Measurements from ENCODE around the gene EDIL3. TPM values are rescaled to one million over a fixed set of nuclear protein-coding genes. Genes with fewer than 3 reads are reported as not detected.

The EDIL3 gene
- total and polyA plus RNA-seq, 2 donors (not counting 3 experiments of a cell fraction or from before 2014, with no cell fraction given) = 9.1 to 28.8 TPM

DNA sequence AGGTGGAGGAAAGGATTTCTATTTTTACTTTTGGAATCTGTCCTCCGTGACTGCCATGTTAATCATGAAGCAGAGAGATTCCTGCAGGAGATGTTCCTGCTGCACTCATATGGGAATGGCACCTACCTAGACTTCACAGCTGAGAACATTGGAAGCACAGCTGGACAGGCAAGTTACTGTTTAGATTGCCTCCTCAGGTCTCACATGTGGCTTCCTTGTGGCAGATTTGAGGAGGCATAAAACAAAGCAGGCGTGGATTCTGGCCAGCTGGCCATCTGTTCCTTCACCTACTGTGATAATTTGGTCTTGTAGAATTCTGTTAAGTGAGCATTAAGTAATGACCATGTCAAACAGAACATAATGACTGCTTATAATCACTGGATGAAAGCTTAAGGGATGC is 193.4 kb downstream of the EDIL3 start:
- no peaks in the 10 kb centered on the region for H3K36me3 ChIP-seq (ENCODE audit: control insufficient read depth in 2 of 2, extremely low read depth in 1 of 2, insufficient read depth in 2 of 2, low read length in 2 of 2)
- no peaks in the 10 kb centered on the region for H3K4me1 ChIP-seq (ENCODE audit: control insufficient read depth, extremely low read depth, insufficient read depth, low read length)
- H3K9me3 ChIP-seq (replicated peaks; ENCODE audit: control insufficient read depth, insufficient read depth, low read length) = no peaks in the 10 kb centered on the region
- H4K20me1 ChIP-seq (replicated peaks; ENCODE audit: control insufficient read depth, extremely low read depth, insufficient read depth, low read length) = no peaks in the 10 kb centered on the region
- H3K79me2 ChIP-seq (ENCODE audit: control insufficient read depth, insufficient read depth, low read length) = no peaks in the 10 kb centered on the region
- no peak overlapping the region for H3K27ac ChIP-seq (ENCODE audit: insufficient read depth, low read depth, low read length)
- H3K9ac ChIP-seq (replicated peaks; ENCODE audit: extremely low read depth, insufficient read depth, low read length) = no peak overlapping the region
- intact Hi-C loops (cut with micrococcal nuclease) = no loop called here
- no peak for DNase-seq (ENCODE audit: low read depth, low spot score)
- POLR2A ChIA-PET = no interaction called here
- no TSS peak for BruUV-seq (replicated peaks)
- H3K4me3 ChIP-seq (replicated peaks in 1 of 3; ENCODE audit: insufficient read depth in 1 of 3, low read depth in 1 of 3, low read length in 3 of 3) = no peak overlapping the region
- no peaks in the 10 kb centered on the region for H3K27me3 ChIP-seq (ENCODE audit: control insufficient read depth in 2 of 2, insufficient read depth in 2 of 2, low read length in 2 of 2)
- no peak overlapping the region for H3K4me2 ChIP-seq (ENCODE audit: insufficient read depth, low read length)
- no peak for FAIRE-seq
- TF ChIP-seq, protein P1, sequence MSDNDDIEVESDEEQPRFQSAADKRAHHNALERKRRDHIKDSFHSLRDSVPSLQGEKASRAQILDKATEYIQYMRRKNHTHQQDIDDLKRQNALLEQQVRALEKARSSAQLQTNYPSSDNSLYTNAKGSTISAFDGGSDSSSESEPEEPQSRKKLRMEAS (IDR thresholded peaks at IDR 0.05; ENCODE audit: insufficient read depth, insufficient read length) = no peak
- TF ChIP-seq GATA2 (IDR thresholded peaks at IDR 0.05; ENCODE audit: insufficient read depth, insufficient read length, low read depth, low read length) (no peak), FOS (IDR thresholded peaks at IDR 0.05; ENCODE audit: borderline replicate concordance, insufficient read depth, low read length) (no peak), MYC (IDR thresholded peaks at IDR 0.05; ENCODE audit: low read depth, low read length) (no peak), POLR2A (IDR thresholded peaks at IDR 0.05; ENCODE audit: low read depth, low read length) (no peak), EZH2 (IDR thresholded peaks at IDR 0.05; ENCODE audit: borderline replicate concordance, low read depth, low read length, severe bottlenecking) (no peak), JUN (IDR thresholded peaks at IDR 0.05; ENCODE audit: borderline replicate concordance, insufficient read depth, insufficient read length, low read depth) (no peak), POLR2AphosphoS5 (IDR thresholded peaks at IDR 0.05; ENCODE audit: insufficient read depth, low read depth, low read length) (no peak)
- TF ChIP-seq, protein P2, sequence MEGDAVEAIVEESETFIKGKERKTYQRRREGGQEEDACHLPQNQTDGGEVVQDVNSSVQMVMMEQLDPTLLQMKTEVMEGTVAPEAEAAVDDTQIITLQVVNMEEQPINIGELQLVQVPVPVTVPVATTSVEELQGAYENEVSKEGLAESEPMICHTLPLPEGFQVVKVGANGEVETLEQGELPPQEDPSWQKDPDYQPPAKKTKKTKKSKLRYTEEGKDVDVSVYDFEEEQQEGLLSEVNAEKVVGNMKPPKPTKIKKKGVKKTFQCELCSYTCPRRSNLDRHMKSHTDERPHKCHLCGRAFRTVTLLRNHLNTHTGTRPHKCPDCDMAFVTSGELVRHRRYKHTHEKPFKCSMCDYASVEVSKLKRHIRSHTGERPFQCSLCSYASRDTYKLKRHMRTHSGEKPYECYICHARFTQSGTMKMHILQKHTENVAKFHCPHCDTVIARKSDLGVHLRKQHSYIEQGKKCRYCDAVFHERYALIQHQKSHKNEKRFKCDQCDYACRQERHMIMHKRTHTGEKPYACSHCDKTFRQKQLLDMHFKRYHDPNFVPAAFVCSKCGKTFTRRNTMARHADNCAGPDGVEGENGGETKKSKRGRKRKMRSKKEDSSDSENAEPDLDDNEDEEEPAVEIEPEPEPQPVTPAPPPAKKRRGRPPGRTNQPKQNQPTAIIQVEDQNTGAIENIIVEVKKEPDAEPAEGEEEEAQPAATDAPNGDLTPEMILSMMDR (IDR thresholded peaks at IDR 0.05; ENCODE audit: extremely low read depth in 1 of 2, insufficient read depth in 1 of 2, low read depth in 1 of 2, low read length in 2 of 2) = no peak
- H3K9me1 ChIP-seq (replicated peaks; ENCODE audit: control insufficient read depth, extremely low read depth, insufficient read depth, low read length) = no peaks in the 10 kb centered on the region
- CTCF ChIA-PET = interaction anchor here (1.1 to 3.1 kb wide), 3 partner anchors 10 to 28 kb away, joined by 3 to 11 read pairs (median 5); no protein-coding TSS in a partner anchor
- dilution Hi-C loops (cut with MboI; ENCODE audit: extremely low pct_ligation_motif_present, low sequenced_read_pairs) = no loop called here
- H2AFZ ChIP-seq (ENCODE audit: low read depth, low read length) = no peak overlapping the region
